ENCODE data around the gene BCDIN3D.

DNA sequence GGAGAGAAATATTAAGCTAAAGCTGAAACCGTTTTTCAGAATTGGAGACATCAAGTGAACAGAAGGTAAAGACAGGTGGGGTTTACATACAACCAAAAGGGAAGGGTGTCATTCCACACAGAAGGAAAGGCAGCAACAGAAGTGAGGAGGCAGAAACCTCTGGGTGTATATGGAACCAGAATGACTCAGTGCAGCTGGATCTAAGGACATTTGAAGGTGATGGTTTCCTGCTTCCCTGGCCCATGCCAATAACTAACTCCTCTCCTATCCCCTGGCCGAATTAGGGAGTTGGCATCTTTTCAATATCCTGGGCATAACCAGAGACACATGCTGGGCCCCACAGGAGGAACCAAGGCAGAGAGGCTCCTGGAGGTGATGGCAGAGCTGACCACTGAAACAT lies 23.1 kb downstream of the BCDIN3D start:
- TF ChIP-seq CTCF (IDR thresholded peaks at IDR 0.05) (no peak), EZH2phosphoT487 (IDR thresholded peaks at IDR 0.05) (no peak), EZH2 (IDR thresholded peaks at IDR 0.05) (no peak)
